Caki2 (cell line): ENCODE data around the gene SMR3A. TPM values are rescaled to one million over a fixed set of nuclear protein-coding genes. Genes with fewer than 3 reads are reported as not detected.

Source experiments
- DNase-seq: peaks from one replicate; pipeline ENCODE4 v3.0.0-alpha.2; 2015; ENCODE audit warnings: low read depth
- in situ Hi-C: cut with HindIII; loops from 2 replicates; pipeline ENCODE4 v1.10.0; 2016; ENCODE audit warnings: low sequenced_read_pairs, low pct_unique_long_range_greater_than_20kb, mixed read lengths
- total RNA-seq: library from RNA; depleted of rRNA; stranded (reverse); fragments of >200 nt; shearing (Covaris generic); gene quantifications from 2 replicates; pipeline ENCODE4 v1.2.3, GENCODE V29; 2014; ENCODE audit warnings: low replicate concordance; rRNA removed

SMR3A gene
- total RNA-seq: not detected in 2 replicates

- in situ Hi-C loops: no loop called here
- no peak for DNase-seq
These were observed at the start of gene SMR3A for GRCh38 chr4:70360460-70360859. TSS of gene SMR3A (plus strand) at chr4:70360760. CDS start at chr4:70362116, 1,356 bp downstream.

GRCh38 chr4:70313736-70314135 is 46.8 kb upstream of the SMR3A start:
- DNase-seq: no peak
- in situ Hi-C loops: no loop called here

GRCh38 chr4:70315928-70316327 is 44.6 kb upstream of the SMR3A start:
- no peak for DNase-seq
- in situ Hi-C loops: no loop called here

GRCh38 chr4:70326052-70326451 is 34.5 kb upstream of the SMR3A start:
- in situ Hi-C loops: no loop called here

GRCh38 chr4:70334681-70335080 is 25.9 kb upstream of the SMR3A start, which contains the start of gene CABS1:
TSS of gene CABS1 (plus strand) at chr4:70334981. CDS start at chr4:70335040, 59 bp downstream.
- no peak for DNase-seq
- in situ Hi-C loops: no loop called here

More at GRCh38 chr4:70326052-70326451, 34.5 kb upstream of the SMR3A start:
- no peak for DNase-seq

- DNase-seq: no peak
- in situ Hi-C loops: no loop called here
These were observed 24.5 kb upstream of the SMR3A start for GRCh38 chr4:70336043-70336442.

GRCh38 chr4:70337886-70338420 is 22.6 kb upstream of the SMR3A start:
- in situ Hi-C loops: no loop called here
- DNase-seq: no peak

GRCh38 chr4:70356185-70356584 is 4.4 kb upstream of the SMR3A start:
- in situ Hi-C loops: no loop called here
- no peak for DNase-seq

- no peak for DNase-seq
These were observed 1.4 kb upstream of the SMR3A start for GRCh38 chr4:70359115-70359661.

GRCh38 chr4:70364002-70364401 is 3.4 kb downstream of the SMR3A start:
- DNase-seq: no peak
- in situ Hi-C loops: no loop called here

More at GRCh38 chr4:70359115-70359661, 1.4 kb upstream of the SMR3A start:
- in situ Hi-C loops: no loop called here

GRCh38 chr4:70365479-70365878 is 4.9 kb downstream of the SMR3A start:
- in situ Hi-C loops: no loop called here
- DNase-seq: no peak

GRCh38 chr4:70367813-70368212 is 7.3 kb downstream of the SMR3A start:
- in situ Hi-C loops: no loop called here

GRCh38 chr4:70371987-70372386 is 11.4 kb downstream of the SMR3A start:
- in situ Hi-C loops: no loop called here
- DNase-seq: no peak

More at GRCh38 chr4:70367813-70368212, 7.3 kb downstream of the SMR3A start:
- DNase-seq: no peak

- in situ Hi-C loops: no loop called here
- no peak for DNase-seq
These were observed 12.2 kb downstream of the SMR3A start for GRCh38 chr4:70372760-70373159.

- in situ Hi-C loops: no loop called here
- DNase-seq: no peak
These were observed 20.0 kb downstream of the SMR3A start for GRCh38 chr4:70380578-70380977.

- no peak for DNase-seq
- in situ Hi-C loops: no loop called here
These were observed 22.2 kb downstream of the SMR3A start, which contains the start of gene SMR3B for GRCh38 chr4:70382691-70383181. TSS of gene SMR3B (plus strand) at chr4:70383131. CDS start at chr4:70384511, 1,380 bp downstream.

- in situ Hi-C loops: no loop called here
- no peak for DNase-seq
These were observed 31.7 kb downstream of the SMR3A start for GRCh38 chr4:70392057-70392776.

GRCh38 chr4:70397580-70397979 is 37.0 kb downstream of the SMR3A start, which contains the start of gene OPRPN:
TSS of gene OPRPN (plus strand) at chr4:70397940. CDS start at chr4:70399286, 1,346 bp downstream.
- DNase-seq: no peak
- in situ Hi-C loops: no loop called here

GRCh38 chr4:70399319-70399718 is 38.8 kb downstream of the SMR3A start:
- peak; percentile 10 for DNase-seq
- in situ Hi-C loops: no loop called here
